Colonic mucosa (tissue), 4 donors: Measurements from ENCODE around the gene ARAP2. TPM values are rescaled to one million over a fixed set of nuclear protein-coding genes. Genes with fewer than 3 reads are reported as not detected.

ENCODE experiments used
- DNase-seq: peaks from one replicate; pipeline ENCODE4 v3.0.0-alpha.2; 2020
- H3K27ac ChIP-seq: fragments of 200-600 bp; one replicate; pipeline ENCODE4 v1.8.0; 2021
- H3K27me3 ChIP-seq: fragments of 200-600 bp; one replicate; pipeline ENCODE4 v1.8.0; 2021
- H3K36me3 ChIP-seq: fragments of 200-600 bp; one replicate; pipeline ENCODE4 v1.8.0; 2021
- H3K4me1 ChIP-seq: fragments of 200-600 bp; one replicate; pipeline ENCODE4 v1.8.0; 2021; ENCODE audit warnings: mild to moderate bottlenecking
- H3K4me3 ChIP-seq: fragments of 200-600 bp; one replicate; pipeline ENCODE4 v1.8.0; 2021
- H3K9ac ChIP-seq, 2 donors: one replicate each; pipeline ENCODE4 v1.7.0; 2013; ENCODE audit warnings: control low read depth in 2 of 2, low read depth in 2 of 2, low read length in 2 of 2
- H3K9me3 ChIP-seq: fragments of 200-600 bp; one replicate; pipeline ENCODE4 v1.8.0; 2021
- intact Hi-C: fragments of 100-400 bp; cut with DNase I; formaldehyde crosslinking; loops from one replicate; pipeline ENCODE4 v1.14.1; 2022
- total RNA-seq, 2 donors: library from RNA; stranded (reverse); fragmentation: NEBNext Ultra II Directional in 1 of 2; extraction: Animal tissue kit (Norgen Biotek cat#: 25700) in 1 of 2; gene quantifications; one replicate each; pipeline ENCODE4 v1.2.1, GENCODE V29; 2021
- TF ChIP-seq, protein P1 (sequence below): fragments of 200-600 bp; IDR thresholded peaks from one replicate; pipeline ENCODE4 v1.8.0; 2022; ENCODE audit warnings: antibody characterized with exemption, mild to moderate bottlenecking
- donor health status: healthy.
- donor health status: DM: no; HTN: no; CAD: no.
- donor health status: DM: no; HTN: no; CAD: no.

ARAP2 gene
- total RNA-seq, 2 donors from 2014 or later, result 10.7 to 19.3 TPM

DNA sequence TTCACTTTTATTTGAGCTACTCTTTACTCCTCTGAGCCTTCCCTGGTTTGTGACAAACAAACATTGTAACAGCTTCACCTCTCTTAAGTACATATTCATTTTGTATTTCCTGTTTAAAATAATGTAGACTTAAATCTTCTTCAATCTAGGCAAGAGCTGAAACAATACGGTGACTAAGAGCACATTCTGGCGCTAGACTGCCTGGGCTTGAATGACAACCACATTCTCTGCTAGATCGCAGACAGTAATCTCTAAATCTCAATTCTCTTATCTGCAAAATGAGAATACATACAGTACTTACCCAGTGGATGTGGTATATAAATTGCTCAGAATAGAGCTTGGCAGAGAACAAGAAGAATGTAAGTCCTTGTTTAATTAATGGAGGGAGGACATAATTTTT is 144.8 kb downstream of the ARAP2 start:
- Histone ChIP-seq H3K4me3 (no peak overlapping the region), H3K27me3 (no peaks in the 10 kb centered on the region), H3K36me3 (no peaks in the 10 kb centered on the region), H3K27ac (no peak overlapping the region), H3K9ac (no peak overlapping the region), H3K9me3 (no peaks in the 10 kb centered on the region), H3K4me1 (no peaks in the 10 kb centered on the region)
- TF ChIP-seq, protein P1, sequence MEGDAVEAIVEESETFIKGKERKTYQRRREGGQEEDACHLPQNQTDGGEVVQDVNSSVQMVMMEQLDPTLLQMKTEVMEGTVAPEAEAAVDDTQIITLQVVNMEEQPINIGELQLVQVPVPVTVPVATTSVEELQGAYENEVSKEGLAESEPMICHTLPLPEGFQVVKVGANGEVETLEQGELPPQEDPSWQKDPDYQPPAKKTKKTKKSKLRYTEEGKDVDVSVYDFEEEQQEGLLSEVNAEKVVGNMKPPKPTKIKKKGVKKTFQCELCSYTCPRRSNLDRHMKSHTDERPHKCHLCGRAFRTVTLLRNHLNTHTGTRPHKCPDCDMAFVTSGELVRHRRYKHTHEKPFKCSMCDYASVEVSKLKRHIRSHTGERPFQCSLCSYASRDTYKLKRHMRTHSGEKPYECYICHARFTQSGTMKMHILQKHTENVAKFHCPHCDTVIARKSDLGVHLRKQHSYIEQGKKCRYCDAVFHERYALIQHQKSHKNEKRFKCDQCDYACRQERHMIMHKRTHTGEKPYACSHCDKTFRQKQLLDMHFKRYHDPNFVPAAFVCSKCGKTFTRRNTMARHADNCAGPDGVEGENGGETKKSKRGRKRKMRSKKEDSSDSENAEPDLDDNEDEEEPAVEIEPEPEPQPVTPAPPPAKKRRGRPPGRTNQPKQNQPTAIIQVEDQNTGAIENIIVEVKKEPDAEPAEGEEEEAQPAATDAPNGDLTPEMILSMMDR, result no peak
- intact Hi-C loops, result no loop called here
- DNase-seq, result no peak

DNA sequence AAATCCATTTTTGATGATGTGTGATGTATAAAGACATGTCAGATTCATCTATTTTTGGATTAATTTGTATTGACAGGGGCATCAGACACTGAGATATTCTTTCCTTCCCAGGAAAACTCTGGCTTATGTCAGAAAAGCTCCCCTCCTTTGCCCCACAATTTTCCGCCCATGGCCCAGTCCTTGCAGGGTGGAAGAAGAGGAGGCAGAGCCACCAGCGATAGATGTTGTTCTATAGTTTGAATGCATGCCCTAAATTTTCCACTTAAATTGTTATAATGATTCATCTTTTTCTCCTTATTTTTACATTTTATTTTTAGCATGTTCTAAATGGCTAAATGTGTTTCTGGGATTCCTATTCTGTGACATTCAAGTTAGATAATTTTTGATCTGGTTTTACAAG is 149.3 kb downstream of the ARAP2 start:
- intact Hi-C loops, result no loop called here
- no peaks in the 10 kb centered on the region for H3K4me1 ChIP-seq
- H3K9me3 ChIP-seq, result no peaks in the 10 kb centered on the region
- no peaks in the 10 kb centered on the region for H3K27me3 ChIP-seq
- DNase-seq, result no peak
- H3K9ac ChIP-seq, result no peak overlapping the region
- no peaks in the 10 kb centered on the region for H3K36me3 ChIP-seq
- H3K27ac ChIP-seq, result no peak overlapping the region
- TF ChIP-seq, protein P1, result no peak
- no peak overlapping the region for H3K4me3 ChIP-seq

DNA sequence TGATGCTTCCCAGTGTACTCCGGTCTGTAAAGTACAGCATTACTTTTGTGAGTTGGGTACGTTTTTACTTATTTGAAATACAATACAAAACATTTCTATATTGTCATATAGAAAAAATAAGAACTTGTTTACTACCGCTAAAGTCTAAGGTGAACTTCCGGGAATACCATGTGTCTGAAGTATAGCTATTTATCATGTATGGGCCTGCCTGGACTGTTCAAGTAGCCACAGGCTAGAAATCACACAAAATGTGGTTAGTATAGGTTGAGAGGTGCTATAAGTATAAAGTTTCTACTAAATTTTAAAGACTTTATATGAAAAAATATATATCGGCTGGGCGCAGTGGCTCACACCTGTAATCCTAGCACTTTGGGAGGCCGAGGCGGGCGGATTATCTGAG is 152.3 kb downstream of the ARAP2 start:
- DNase-seq, result no peak
- Histone ChIP-seq H3K9me3 (no peaks in the 10 kb centered on the region), H3K9ac (no peak overlapping the region), H3K4me3 (no peak overlapping the region), H3K27ac (no peak overlapping the region), H3K36me3 (no peaks in the 10 kb centered on the region), H3K27me3 (no peaks in the 10 kb centered on the region), H3K4me1 (no peaks in the 10 kb centered on the region)
- intact Hi-C loops, result no loop called here
- TF ChIP-seq, protein P1, result no peak

DNA sequence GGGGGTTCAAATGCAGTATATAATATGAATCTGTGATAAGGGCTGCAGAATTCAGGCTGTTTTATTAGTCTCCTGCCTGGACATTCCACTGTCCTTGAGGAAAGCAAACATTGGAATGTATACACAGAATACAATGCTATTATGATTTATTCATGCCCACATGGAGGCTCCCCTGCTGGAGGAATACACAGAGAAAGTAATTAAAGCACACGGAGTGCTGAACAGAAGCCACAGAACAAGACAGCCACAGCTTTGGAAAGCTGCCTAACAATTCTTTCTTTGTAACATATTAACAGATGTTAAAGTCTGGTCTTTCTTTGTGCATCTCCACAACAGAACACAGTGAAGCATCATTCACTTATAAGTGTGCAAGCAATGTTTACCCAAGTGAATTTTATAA is 155.8 kb downstream of the ARAP2 start:
- Histone ChIP-seq H3K9ac (no peak overlapping the region), H3K4me1 (no peaks in the 10 kb centered on the region), H3K27ac (no peak overlapping the region), H3K36me3 (no peaks in the 10 kb centered on the region), H3K9me3 (no peaks in the 10 kb centered on the region), H3K4me3 (no peak overlapping the region), H3K27me3 (no peaks in the 10 kb centered on the region)
- TF ChIP-seq, protein P1, result no peak
- no peak for DNase-seq
- intact Hi-C loops, result no loop called here

DNA sequence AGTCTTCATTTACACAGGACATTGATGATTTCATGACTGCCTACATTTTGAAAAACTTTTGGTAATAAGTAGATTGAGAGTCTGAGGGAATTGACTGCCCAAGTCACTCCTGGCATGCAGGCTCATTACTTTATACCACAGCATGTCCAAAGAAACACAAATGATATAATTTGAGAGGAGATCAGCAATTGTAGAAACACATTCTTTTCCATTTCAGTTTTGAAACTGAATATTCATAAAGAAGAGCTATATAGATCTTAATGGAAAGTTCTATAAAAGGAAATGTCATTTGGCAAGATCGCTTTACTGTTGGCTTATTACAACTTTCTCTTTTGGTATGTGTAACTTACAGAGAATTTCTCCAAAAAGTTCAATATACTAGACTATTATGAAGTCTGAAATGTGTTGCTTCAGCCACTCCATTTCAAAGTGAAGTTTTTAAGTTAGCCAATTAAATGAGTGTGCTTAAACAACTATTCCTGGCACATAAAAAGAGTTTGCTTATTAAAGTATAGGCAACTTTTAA is 158.0 kb downstream of the ARAP2 start:
- Histone ChIP-seq H3K9me3 (no peaks in the 10 kb centered on the region), H3K27me3 (no peaks in the 10 kb centered on the region), H3K36me3 (no peaks in the 10 kb centered on the region), H3K9ac (no peak overlapping the region), H3K4me3 (no peak overlapping the region), H3K4me1 (no peaks in the 10 kb centered on the region), H3K27ac (no peak overlapping the region)
- TF ChIP-seq, protein P1, result no peak
- DNase-seq, result no peak
- intact Hi-C loops, result no loop called here

DNA sequence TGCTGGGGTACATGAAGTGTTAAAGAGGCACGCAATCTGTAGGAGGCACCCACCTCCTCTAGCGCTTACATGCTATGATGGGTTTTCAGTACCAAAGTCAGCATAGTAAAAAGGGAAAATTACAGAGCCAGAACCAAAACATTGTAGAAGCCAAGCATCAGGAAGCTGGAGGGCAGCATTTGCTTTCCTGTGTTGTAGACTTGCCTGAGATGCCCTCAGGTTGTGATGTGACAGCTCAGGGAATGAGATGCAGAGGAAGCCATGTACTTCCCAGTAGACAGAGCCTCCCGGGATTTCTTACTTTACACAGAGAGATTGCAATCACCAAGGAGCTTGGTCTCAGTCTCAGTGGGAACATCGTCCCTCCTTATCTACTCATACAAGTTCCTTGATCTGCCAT is 161.5 kb downstream of the ARAP2 start:
- intact Hi-C loops, result no loop called here

More for the DNA sequence above, 161.5 kb downstream of the ARAP2 start:
- TF ChIP-seq, protein P1, result no peak
- Histone ChIP-seq H3K9ac (no peak overlapping the region), H3K36me3 (no peaks in the 10 kb centered on the region), H3K4me1 (no peaks in the 10 kb centered on the region), H3K9me3 (no peaks in the 10 kb centered on the region), H3K4me3 (no peak overlapping the region), H3K27ac (no peak overlapping the region), H3K27me3 (no peaks in the 10 kb centered on the region)
- DNase-seq, result no peak
